GM19463 (cell line): Measurements from ENCODE around the gene NOL12.
"Not testable (repeated sequence)": the region's sequence is repeated elsewhere in the genome, so short reads cannot be mapped to it uniquely, and the experiment has no call there.

Experiments
- ATAC-seq: cut with Tn5 transposase; IDR thresholded peaks from one replicate; pipeline ENCODE4 v1.9.1; 2021; ENCODE audit warnings: mild to moderate bottlenecking, moderate library complexity; ENCODE audit not compliant: unreplicated experiment

Gene NOL12, protein sequence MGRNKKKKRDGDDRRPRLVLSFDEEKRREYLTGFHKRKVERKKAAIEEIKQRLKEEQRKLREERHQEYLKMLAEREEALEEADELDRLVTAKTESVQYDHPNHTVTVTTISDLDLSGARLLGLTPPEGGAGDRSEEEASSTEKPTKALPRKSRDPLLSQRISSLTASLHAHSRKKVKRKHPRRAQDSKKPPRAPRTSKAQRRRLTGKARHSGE

DNA sequence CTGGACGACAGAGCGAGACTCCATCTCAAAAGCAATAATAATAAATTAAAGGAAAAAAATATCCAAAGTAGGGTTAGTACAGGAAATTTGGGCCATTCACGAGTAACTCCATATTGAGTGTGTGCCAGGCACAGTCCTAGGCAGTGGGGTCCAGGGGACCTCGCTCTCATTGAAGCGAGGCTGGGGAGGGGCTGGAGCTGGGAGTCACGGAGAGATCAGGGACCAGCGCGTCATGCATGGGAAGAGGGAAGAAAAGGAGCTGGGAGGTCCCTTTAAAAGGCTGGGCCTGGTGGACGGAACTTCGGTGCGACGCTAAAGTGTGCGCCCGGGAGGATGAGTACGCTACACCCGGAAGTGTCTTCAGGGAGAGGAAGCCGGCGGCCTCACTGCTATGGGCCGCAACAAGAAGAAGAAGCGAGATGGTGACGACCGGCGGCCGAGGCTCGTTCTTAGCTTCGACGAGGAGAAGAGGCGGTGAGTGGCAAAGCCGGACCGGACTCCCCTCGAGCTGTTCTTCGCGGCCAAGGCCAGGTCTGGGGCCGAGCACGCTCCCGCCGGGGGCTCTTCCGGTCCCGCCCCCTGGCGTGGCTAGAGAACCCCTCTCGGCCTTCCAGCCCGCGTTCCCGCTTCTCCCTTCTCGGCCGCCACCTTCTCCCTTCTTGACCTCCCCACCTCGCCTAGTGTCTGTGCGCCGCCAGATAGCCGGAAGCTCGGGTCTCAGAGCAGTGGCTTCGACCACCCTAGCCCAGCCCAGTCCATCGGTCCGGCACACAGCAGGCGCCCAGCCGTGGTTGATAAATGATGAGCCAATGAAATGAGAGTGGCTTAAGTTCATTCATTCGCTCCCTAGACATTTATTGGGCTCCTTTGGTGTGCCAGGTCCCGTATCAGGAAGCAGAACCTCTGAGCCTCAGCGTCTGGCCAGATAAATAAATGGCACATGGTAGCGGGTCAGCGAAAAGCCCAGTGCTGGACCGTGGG lies at the start of gene NOL12:
TSS of gene NOL12 (plus strand) at position 342 of the 981 bp plus-strand sequence. CDS start at position 392, 50 bp downstream.
- peak; percentile 83 for ATAC-seq

- no peak for ATAC-seq
Measured at GRCh38 chr22:37636949-37637273, 49.2 kb upstream of the NOL12 start.

DNA sequence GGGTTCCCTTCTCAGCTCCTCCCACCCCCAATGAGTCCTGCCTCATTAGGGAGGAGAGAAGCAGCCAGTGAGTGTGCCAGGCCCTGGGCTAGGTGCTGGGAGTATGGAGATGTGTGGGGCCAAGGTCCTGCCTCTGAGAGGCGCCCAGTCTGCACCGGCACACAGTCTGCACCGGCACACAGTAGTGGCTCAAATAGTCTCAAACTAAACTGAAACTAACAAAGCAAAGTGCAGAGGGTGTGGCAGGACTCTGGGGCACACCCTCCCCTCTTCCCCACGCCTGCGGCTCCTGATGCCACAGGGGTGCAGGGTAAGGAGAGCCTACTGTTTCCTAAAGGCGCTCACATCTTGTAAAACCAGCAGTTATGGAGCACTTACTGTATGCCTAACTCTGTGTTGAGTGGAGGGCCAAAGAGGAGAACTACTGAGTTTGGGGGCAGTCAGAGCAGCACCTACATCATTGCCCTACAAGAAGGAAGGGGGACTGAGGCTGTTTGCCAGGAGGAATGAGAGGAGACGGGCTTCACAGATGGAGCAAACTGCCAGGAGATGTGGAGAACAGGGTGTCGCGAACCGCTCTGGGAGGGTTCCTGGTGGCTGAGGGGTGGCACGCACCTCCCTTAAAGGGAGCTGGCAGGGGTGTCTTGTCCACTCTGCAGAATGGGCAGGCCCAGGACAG lies 47.6 kb upstream of the NOL12 start:
- no peak for ATAC-seq

DNA sequence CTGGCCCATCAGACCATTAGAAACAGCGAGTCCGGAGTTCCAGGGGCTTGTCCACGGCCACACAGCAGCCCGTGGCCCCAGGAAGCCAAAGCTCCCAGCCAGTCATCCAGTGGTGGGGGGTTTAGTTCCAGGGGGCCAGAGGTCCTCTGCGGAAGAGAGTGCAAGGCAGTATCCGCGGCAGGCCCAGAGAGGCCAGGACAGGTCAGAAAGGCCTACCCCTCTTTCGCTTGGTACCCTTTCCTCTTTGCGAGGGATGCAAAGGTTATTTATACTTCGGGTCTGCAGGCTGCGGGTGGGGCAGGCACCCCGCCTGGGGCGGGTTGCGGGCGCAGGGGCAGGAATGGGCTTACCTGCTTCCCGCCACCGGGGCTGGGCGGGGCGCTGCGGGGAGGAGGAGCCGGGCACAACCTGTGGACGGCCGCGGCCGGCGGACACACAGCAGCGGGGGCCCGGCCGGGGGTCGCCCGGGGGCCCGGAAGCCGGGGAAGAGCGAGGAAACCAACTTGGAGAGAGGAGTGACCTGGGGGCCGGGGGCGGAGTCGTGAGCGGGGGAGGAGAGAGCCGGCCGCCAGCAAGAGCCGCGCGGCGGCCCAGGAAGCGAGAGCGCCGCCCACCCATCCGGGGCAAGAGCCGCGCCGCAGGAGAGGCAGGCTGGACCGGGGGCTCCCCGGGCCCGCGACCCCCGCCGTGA lies 46.9 kb upstream of the NOL12 start, which contains the start of gene SH3BP1:
TSS of gene SH3BP1 (plus strand) at position 600 of the 691 bp plus-strand sequence. CDS start 119 bp downstream, outside the sequence.
- peak; percentile 41 for ATAC-seq

GRCh38 chr22:37639771-37640590 lies 46.2 kb upstream of the NOL12 start:
- ATAC-seq: no peak

DNA sequence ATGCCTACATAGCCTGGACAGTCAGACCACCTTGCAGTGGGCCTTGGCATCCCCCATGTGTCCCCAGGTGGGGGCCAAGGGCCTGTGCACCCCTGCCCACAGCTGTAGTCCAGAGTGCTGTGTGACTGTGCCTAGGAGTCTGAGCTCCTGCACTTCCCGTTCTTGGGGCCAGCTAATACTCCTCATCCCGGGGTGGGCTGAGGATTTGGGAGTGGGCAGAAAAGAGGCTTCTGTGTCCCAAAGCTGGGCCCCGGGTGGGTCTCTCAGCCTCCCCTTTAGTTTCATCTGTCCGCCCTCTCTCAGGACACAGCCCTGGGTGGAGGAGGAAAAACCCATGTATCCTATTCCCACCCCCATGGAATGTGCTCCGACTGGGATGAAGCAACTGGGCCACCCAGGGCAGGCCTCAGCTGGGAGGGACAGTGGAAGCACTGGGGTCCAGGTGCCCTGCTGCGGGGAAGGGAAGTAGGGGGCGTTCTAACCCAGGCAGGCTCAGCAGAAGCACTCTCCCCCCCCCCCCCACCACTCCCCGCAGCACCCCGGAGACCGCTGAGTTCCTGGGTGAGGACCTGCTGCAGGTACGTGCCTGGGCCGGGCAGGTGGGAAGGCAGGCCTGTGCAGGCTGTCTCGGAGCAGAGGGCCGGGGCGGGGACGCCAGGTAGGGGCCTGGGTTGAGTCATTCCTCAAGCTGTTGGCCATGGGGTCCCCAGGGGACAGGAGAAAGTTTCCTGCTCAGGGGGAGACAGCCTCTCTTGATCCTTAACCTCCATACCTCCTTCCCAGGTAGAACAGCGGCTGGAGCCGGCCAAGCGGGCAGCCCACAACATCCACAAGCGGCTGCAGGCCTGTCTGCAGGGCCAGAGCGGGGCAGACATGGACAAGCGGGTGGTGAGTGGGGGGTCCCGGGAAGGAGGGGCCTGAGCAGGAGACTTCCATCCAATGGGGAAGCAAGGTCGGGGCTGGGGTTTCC lies 45.3 kb upstream of the NOL12 start:
- ATAC-seq: no peak

DNA sequence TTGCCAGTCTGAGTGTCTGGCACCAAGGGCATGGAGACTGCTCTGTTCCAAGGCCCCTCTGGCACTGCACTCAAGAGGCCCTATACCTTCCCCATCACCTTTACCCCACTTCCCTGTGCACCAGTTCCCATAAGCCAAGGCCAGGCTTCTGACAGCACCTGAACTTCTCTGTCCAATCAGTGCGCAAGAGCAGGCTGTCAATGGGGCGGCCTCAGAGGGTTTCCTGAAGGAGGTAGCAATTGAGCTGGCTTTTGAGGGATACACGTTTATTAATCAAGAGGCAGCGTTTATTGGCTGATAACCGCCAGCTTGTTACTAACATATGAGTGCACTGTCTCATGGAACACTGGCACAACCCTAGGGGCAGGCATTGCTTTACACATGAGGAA lies 44.6 kb upstream of the NOL12 start:
- ATAC-seq: no peak

- ATAC-seq: no peak
Measured at GRCh38 chr22:37643225-37643847, 42.8 kb upstream of the NOL12 start.

- no peak for ATAC-seq
Measured at GRCh38 chr22:37647317-37647716, 38.8 kb upstream of the NOL12 start.

DNA sequence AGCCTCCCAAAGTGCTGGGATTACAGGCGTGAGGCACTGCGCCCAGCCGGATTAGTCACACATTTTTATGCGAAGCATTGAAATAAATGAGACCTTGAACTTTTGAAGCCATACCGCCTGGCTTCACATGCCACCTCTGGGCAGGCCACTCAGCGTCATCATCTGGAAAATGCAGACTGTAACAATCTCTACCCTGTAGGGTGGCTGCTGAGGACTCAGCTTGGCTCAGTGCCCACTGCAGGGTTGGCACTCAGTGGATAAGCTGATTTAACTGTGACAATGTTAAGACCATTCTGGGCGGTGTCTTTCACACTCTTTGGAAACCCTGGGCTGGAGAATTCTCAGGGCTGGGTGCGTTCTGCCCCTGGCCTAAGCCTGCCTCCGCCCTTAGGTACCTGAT lies 38.2 kb upstream of the NOL12 start:
- no peak for ATAC-seq

DNA sequence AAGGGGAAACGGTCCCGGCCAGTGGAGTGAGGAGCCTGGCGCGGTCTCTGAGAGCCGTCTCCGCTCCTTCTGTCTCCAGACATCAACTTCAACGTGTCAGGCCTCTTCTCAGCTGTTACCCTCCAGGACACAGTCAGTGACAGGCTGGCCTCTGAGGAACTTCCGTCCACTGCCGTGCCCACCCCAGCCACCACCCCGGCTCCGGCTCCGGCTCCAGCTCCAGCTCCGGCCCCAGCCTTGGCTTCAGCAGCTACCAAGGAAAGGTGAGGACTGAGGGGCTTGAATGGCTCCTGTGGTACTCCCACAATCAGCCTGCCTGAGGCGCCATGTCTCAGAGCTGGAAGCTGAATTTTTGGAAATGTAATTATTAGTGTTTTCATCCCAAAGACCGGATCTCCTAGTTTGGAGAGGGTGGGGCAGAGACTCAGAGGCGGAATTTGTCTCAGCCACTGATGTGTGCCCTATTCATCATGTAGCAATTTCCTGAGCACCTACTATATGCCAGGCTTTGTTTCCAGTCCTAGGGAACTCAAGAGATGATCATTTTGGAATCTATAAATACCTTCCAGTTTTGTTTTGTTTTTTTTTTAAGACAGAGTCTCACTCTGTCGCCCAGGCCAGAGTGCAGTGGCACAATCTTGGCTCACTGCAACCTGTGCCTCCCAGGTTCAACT lies 35.5 kb upstream of the NOL12 start:
- no peak for ATAC-seq

GRCh38 chr22:37654563-37655251 lies 31.4 kb upstream of the NOL12 start:
- ATAC-seq: no peak

GRCh38 chr22:37655252-37655563 lies 30.9 kb upstream of the NOL12 start:
- no peak for ATAC-seq

- not testable (repeated sequence) for ATAC-seq
Measured at GRCh38 chr22:37656583-37656982, 29.6 kb upstream of the NOL12 start.

- no peak for ATAC-seq
Measured at GRCh38 chr22:37657590-37658132, 28.5 kb upstream of the NOL12 start.

DNA sequence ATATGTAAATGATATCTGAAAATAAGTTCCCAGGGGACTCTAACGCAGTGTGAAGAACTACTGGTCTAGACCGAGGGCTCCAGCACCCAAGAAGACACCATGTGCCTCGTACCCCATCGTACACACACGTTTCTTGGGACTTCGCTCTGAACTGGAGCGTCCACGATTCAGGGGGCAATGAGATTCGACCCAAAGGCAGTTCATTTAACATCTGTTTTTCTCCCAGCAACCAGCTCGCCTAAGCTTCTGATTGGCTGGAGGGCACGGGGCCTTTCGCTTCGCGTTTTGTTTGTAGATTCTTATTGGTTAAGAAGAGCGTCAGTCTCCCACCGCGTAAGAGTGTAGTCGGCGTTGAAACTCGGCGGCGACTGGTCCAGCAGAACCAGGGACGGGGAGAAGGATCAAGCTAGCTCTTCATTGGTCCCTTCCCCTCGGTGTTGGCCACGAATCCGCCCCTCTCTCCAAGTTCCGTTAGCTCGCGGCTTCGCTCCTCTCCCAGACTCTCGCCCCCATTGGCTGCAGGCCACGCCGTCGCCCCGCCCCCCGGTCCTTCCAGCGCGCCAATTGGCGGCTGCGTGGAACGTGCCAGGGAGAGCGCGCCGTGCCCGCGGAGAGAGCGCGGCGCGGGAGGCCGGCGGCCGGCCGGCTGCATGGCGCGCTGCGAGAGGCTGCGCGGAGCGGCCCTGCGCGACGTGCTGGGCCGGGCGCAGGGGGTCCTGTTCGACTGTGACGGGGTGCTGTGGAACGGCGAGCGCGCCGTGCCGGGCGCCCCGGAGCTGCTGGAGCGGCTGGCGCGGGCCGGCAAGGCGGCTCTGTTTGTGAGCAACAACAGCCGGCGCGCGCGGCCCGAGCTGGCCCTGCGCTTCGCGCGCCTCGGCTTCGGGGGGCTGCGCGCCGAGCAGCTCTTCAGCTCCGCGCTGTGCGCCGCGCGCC lies 27.7 kb upstream of the NOL12 start, which contains the start of gene PDXP:
TSS of gene PDXP (plus strand) at position 591 of the 933 bp plus-strand sequence. CDS start at position 651, 60 bp downstream.
- peak; percentile 88 for ATAC-seq
